ENCODE results near the gene RBM19. TPM values are rescaled to one million over a fixed set of nuclear protein-coding genes. Genes with fewer than 3 reads are reported as not detected.

The RBM19 gene
- total RNA-seq, 1 experiment from 2014 or later: 47.2 TPM

- DNase-seq: no peak
- CTCF ChIA-PET: no interaction called here
- Mint-ChIP-seq H3K27ac (ENCODE audit: unreplicated experiment) (no peak overlapping the region), H3K4me1 (ENCODE audit: low read depth, unreplicated experiment) (no peaks in the 10 kb centered on the region), H3K4me3 (ENCODE audit: low read depth, unreplicated experiment) (no peak overlapping the region), H3K27me3 (ENCODE audit: unreplicated experiment) (no peaks in the 10 kb centered on the region), H3K36me3 (ENCODE audit: insufficient read depth, unreplicated experiment) (peaks cover 7% of the 10 kb centered on the region), H3K9me3 (ENCODE audit: low read depth, unreplicated experiment) (no peaks in the 10 kb centered on the region)
- no peak for TF ChIP-seq CTCF (IDR thresholded peaks at IDR 0.05; ENCODE audit: unreplicated experiment)
- intact Hi-C loops (cut with micrococcal nuclease; ENCODE audit: unreplicated experiment): no loop called here
- BruUV-seq (replicated peaks): no TSS peak
Observed at GRCh38 chr12:113949321-113950305, 16.5 kb downstream of the RBM19 start.

- CTCF ChIA-PET: no interaction called here
- no TSS peak for BruUV-seq (replicated peaks)
- peaks cover 7% of the 10 kb centered on the region for H3K36me3 Mint-ChIP-seq (ENCODE audit: insufficient read depth, unreplicated experiment)
Observed at GRCh38 chr12:113948151-113948914, 17.8 kb downstream of the RBM19 start.

GRCh38 chr12:113946175-113946574 is 19.9 kb downstream of the RBM19 start:
- no peak for DNase-seq
- H3K27ac Mint-ChIP-seq (ENCODE audit: unreplicated experiment): no peak overlapping the region
- intact Hi-C loops (cut with micrococcal nuclease; ENCODE audit: unreplicated experiment): no loop called here
- no peaks in the 10 kb centered on the region for H3K27me3 Mint-ChIP-seq (ENCODE audit: unreplicated experiment)
- TF ChIP-seq CTCF (IDR thresholded peaks at IDR 0.05; ENCODE audit: unreplicated experiment): no peak
- no peaks in the 10 kb centered on the region for H3K9me3 Mint-ChIP-seq (ENCODE audit: low read depth, unreplicated experiment)
- CTCF ChIA-PET: no interaction called here
- no TSS peak for BruUV-seq (replicated peaks)
- H3K4me1 Mint-ChIP-seq (ENCODE audit: low read depth, unreplicated experiment): no peaks in the 10 kb centered on the region
- peaks cover 23% of the 10 kb centered on the region for H3K36me3 Mint-ChIP-seq (ENCODE audit: insufficient read depth, unreplicated experiment)
- no peak overlapping the region for H3K4me3 Mint-ChIP-seq (ENCODE audit: low read depth, unreplicated experiment)

More at GRCh38 chr12:113948151-113948914, 17.8 kb downstream of the RBM19 start:
- intact Hi-C loops (cut with micrococcal nuclease; ENCODE audit: unreplicated experiment): no loop called here
- H3K9me3 Mint-ChIP-seq (ENCODE audit: low read depth, unreplicated experiment): no peaks in the 10 kb centered on the region
- DNase-seq: no peak
- TF ChIP-seq CTCF (IDR thresholded peaks at IDR 0.05; ENCODE audit: unreplicated experiment): no peak
- no peaks in the 10 kb centered on the region for H3K4me1 Mint-ChIP-seq (ENCODE audit: low read depth, unreplicated experiment)
- no peaks in the 10 kb centered on the region for H3K27me3 Mint-ChIP-seq (ENCODE audit: unreplicated experiment)
- no peak overlapping the region for H3K4me3 Mint-ChIP-seq (ENCODE audit: low read depth, unreplicated experiment)
- no peak overlapping the region for H3K27ac Mint-ChIP-seq (ENCODE audit: unreplicated experiment)

- BruUV-seq (replicated peaks): no TSS peak
- no peak overlapping the region for H3K27ac Mint-ChIP-seq (ENCODE audit: unreplicated experiment)
- no peak overlapping the region for H3K4me3 Mint-ChIP-seq (ENCODE audit: low read depth, unreplicated experiment)
- H3K36me3 Mint-ChIP-seq (ENCODE audit: insufficient read depth, unreplicated experiment): peaks cover 25% of the 10 kb centered on the region
- no peaks in the 10 kb centered on the region for H3K4me1 Mint-ChIP-seq (ENCODE audit: low read depth, unreplicated experiment)
- CTCF ChIA-PET: no interaction called here
- no peaks in the 10 kb centered on the region for H3K9me3 Mint-ChIP-seq (ENCODE audit: low read depth, unreplicated experiment)
- H3K27me3 Mint-ChIP-seq (ENCODE audit: unreplicated experiment): no peaks in the 10 kb centered on the region
- DNase-seq: no peak
- TF ChIP-seq CTCF (IDR thresholded peaks at IDR 0.05; ENCODE audit: unreplicated experiment): no peak
- intact Hi-C loops (cut with micrococcal nuclease; ENCODE audit: unreplicated experiment): no loop called here
Observed at GRCh38 chr12:113945174-113946173, 20.7 kb downstream of the RBM19 start.

Measured in Calu3 (cell line).